Measurements from ENCODE around the gene STAMBP.

Gene STAMBP

GRCh38 chr2:73914667-73915066 lies 85.9 kb downstream of the STAMBP start:
- H3K4me2 ChIP-seq (ENCODE audit: low read depth, low read length, poor library complexity, severe bottlenecking) = no peak overlapping the region

GRCh38 chr2:73915437-73915993 lies 86.8 kb downstream of the STAMBP start:
- H3K9me3 ChIP-seq (ENCODE audit: insufficient read depth, low read depth, low read length) = no peaks in the 10 kb centered on the region
- H3F3A ChIP-seq (ENCODE audit: low read depth) = no peaks in the 10 kb centered on the region
- no peaks in the 10 kb centered on the region for H3K36me3 ChIP-seq (ENCODE audit: insufficient read depth, low read length)
- H2AFZ ChIP-seq (ENCODE audit: low read length) = no peak overlapping the region
- no peak overlapping the region for H3K4me3 ChIP-seq (ENCODE audit: low read length, poor library complexity, severe bottlenecking)
- no peak overlapping the region for H3K4me2 ChIP-seq (ENCODE audit: low read depth, low read length, poor library complexity, severe bottlenecking)
- H3K9me2 ChIP-seq (replicated peaks; ENCODE audit: low read depth, low read length) = no peaks in the 10 kb centered on the region
- H3K9ac ChIP-seq (ENCODE audit: low read depth, low read length, poor library complexity, severe bottlenecking) = no peak overlapping the region
- peaks cover 1% of the 10 kb centered on the region for H3K4me1 ChIP-seq (ENCODE audit: insufficient read depth, low read length, poor library complexity, severe bottlenecking)
- no peaks in the 10 kb centered on the region for H4K20me1 ChIP-seq (ENCODE audit: insufficient read depth, low read length, poor library complexity, severe bottlenecking)
- TF ChIP-seq CTCF (conservative IDR thresholded peaks at IDR 0.05; ENCODE audit: low read length) (no peak), EZH2phosphoT487 (IDR thresholded peaks at IDR 0.05; ENCODE audit: borderline replicate concordance) (no peak)
- no peaks in the 10 kb centered on the region for H3K79me2 ChIP-seq (ENCODE audit: insufficient read depth, low read length)
- H3K27me3 ChIP-seq (ENCODE audit: insufficient read depth, low read length, poor library complexity, severe bottlenecking) = no peaks in the 10 kb centered on the region

More at GRCh38 chr2:73914667-73915066, 85.9 kb downstream of the STAMBP start:
- Histone ChIP-seq H4K20me1 (ENCODE audit: insufficient read depth, low read length, poor library complexity, severe bottlenecking) (no peaks in the 10 kb centered on the region), H3K27me3 (ENCODE audit: insufficient read depth, low read length, poor library complexity, severe bottlenecking) (no peaks in the 10 kb centered on the region), H3K79me2 (ENCODE audit: insufficient read depth, low read length) (no peaks in the 10 kb centered on the region), H3K9ac (ENCODE audit: low read depth, low read length, poor library complexity, severe bottlenecking) (no peak overlapping the region), H2AFZ (ENCODE audit: low read length) (no peak overlapping the region), H3K4me1 (ENCODE audit: insufficient read depth, low read length, poor library complexity, severe bottlenecking) (no peaks in the 10 kb centered on the region), H3F3A (ENCODE audit: low read depth) (no peaks in the 10 kb centered on the region), H3K9me2 (replicated peaks; ENCODE audit: low read depth, low read length) (no peaks in the 10 kb centered on the region), H3K36me3 (ENCODE audit: insufficient read depth, low read length) (no peaks in the 10 kb centered on the region), H3K9me3 (ENCODE audit: insufficient read depth, low read depth, low read length) (no peaks in the 10 kb centered on the region), H3K4me3 (ENCODE audit: low read length, poor library complexity, severe bottlenecking) (no peak overlapping the region)
- TF ChIP-seq EZH2phosphoT487 (IDR thresholded peaks at IDR 0.05; ENCODE audit: borderline replicate concordance) = no peak
- no peak for TF ChIP-seq CTCF (conservative IDR thresholded peaks at IDR 0.05; ENCODE audit: low read length)

- Histone ChIP-seq H2AFZ (ENCODE audit: low read length) (no peak overlapping the region), H3K4me1 (ENCODE audit: insufficient read depth, low read length, poor library complexity, severe bottlenecking) (peaks cover 11% of the 10 kb centered on the region), H3K36me3 (ENCODE audit: insufficient read depth, low read length) (no peaks in the 10 kb centered on the region), H3K9me3 (ENCODE audit: insufficient read depth, low read depth, low read length) (no peaks in the 10 kb centered on the region), H3F3A (ENCODE audit: low read depth) (no peaks in the 10 kb centered on the region), H3K9ac (ENCODE audit: low read depth, low read length, poor library complexity, severe bottlenecking) (no peak overlapping the region), H4K20me1 (ENCODE audit: insufficient read depth, low read length, poor library complexity, severe bottlenecking) (no peaks in the 10 kb centered on the region), H3K27me3 (ENCODE audit: insufficient read depth, low read length, poor library complexity, severe bottlenecking) (no peaks in the 10 kb centered on the region), H3K9me2 (replicated peaks; ENCODE audit: low read depth, low read length) (no peaks in the 10 kb centered on the region), H3K4me3 (ENCODE audit: low read length, poor library complexity, severe bottlenecking) (no peak overlapping the region), H3K79me2 (ENCODE audit: insufficient read depth, low read length) (no peaks in the 10 kb centered on the region), H3K4me2 (ENCODE audit: low read depth, low read length, poor library complexity, severe bottlenecking) (no peak overlapping the region)
- no peak for TF ChIP-seq EZH2phosphoT487 (IDR thresholded peaks at IDR 0.05; ENCODE audit: borderline replicate concordance)
- no peak for TF ChIP-seq CTCF (conservative IDR thresholded peaks at IDR 0.05; ENCODE audit: low read length)
Observed at GRCh38 chr2:73916666-73917065, 87.9 kb downstream of the STAMBP start.

Data from Loucy (cell line).